GM21737 (cell line): ENCODE data around the gene BAIAP2L2.
"Not testable (repeated sequence)": the region's sequence is repeated elsewhere in the genome, so short reads cannot be mapped to it uniquely, and the experiment has no call there.

Source experiments
- ATAC-seq: cut with Tn5 transposase; IDR thresholded peaks from one replicate; pipeline ENCODE4 v1.9.1; 2021; ENCODE audit warnings: mild to moderate bottlenecking, moderate library complexity; ENCODE audit not compliant: unreplicated experiment

The BAIAP2L2 gene, protein sequence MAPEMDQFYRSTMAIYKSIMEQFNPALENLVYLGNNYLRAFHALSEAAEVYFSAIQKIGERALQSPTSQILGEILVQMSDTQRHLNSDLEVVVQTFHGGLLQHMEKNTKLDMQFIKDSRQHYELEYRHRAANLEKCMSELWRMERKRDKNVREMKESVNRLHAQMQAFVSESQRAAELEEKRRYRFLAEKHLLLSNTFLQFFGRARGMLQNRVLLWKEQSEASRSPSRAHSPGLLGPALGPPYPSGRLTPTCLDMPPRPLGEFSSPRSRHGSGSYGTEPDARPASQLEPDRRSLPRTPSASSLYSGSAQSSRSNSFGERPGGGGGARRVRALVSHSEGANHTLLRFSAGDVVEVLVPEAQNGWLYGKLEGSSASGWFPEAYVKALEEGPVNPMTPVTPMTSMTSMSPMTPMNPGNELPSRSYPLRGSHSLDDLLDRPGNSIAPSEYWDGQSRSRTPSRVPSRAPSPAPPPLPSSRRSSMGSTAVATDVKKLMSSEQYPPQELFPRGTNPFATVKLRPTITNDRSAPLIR

GRCh38 chr22:38110008-38110862 lies at the start of gene BAIAP2L2:
TSS of gene BAIAP2L2 (minus strand) at chr22:38110684. CDS start at chr22:38110525, 159 bp downstream.
- ATAC-seq = no peak

- ATAC-seq = no peak
These were observed 45.2 kb upstream of the BAIAP2L2 start for GRCh38 chr22:38155703-38156102.

GRCh38 chr22:38154563-38154915 lies 44.1 kb upstream of the BAIAP2L2 start:
- ATAC-seq = not testable (repeated sequence)

- no peak for ATAC-seq
These were observed 43.5 kb upstream of the BAIAP2L2 start for GRCh38 chr22:38153821-38154562.

GRCh38 chr22:38151126-38151500 lies 40.6 kb upstream of the BAIAP2L2 start:
- no peak for ATAC-seq

DNA sequence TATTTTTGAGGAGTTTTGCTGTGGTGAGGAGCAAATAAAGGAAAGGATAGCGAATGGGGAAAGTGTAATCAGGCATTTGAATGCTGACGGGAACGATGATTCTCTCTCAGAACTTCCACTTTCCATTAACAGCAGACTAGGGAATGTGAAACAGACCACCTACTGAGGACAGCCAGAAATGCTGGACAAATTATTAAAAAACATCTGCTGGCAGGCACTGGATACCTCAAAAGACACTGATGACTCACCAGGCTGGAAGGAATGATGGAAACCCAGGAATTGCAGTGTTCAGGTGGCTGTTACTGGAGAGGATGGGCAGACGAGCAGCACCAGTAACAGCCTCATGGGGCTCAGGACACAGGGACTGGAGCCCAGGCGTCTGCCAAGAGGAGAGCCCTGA lies 37.8 kb upstream of the BAIAP2L2 start:
- ATAC-seq = no peak

GRCh38 chr22:38146166-38146565 lies 35.7 kb upstream of the BAIAP2L2 start:
- ATAC-seq = not testable (repeated sequence)

DNA sequence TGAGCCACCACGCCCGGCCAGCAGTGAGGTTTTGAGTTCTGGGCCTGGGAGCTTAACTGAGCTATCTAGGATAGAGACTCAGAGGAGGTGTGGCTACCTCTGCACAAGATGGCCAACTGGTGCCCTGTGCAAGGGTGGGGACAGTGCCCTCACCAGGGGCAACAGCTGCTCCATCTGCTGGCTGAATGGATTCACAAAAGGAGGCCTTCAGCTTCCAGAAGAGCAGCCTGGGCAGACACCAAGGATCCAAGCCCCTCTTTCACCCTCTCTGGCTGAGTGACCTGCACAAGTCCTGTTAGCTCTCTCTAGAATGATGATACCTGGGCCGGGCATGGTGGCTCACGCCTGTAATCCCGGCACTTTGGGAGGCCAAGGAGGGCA lies 33.5 kb upstream of the BAIAP2L2 start:
- no peak for ATAC-seq

DNA sequence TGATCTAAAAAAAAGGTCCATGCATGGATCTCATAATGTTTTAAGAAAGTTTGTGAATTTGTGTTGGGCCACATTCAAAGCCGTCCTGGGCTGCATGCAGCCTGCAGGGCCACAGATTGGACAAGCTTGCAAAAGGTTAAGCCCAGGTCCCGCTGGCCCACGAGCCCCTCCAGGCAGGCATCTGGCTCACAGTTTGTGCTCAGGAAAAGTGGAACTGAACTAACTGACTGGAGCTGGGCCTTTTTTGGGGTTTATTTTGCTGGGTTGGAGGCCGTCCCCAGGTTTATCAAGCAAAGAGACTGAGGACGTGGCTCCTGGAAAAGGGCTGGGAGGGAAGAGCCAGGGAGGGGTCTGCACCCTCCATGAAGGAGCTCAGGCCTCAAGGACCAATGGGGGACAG lies 32.1 kb upstream of the BAIAP2L2 start:
- no peak for ATAC-seq

GRCh38 chr22:38141217-38141973 lies 30.9 kb upstream of the BAIAP2L2 start:
- no peak for ATAC-seq

GRCh38 chr22:38139901-38140300 lies 29.4 kb upstream of the BAIAP2L2 start:
- no peak for ATAC-seq

DNA sequence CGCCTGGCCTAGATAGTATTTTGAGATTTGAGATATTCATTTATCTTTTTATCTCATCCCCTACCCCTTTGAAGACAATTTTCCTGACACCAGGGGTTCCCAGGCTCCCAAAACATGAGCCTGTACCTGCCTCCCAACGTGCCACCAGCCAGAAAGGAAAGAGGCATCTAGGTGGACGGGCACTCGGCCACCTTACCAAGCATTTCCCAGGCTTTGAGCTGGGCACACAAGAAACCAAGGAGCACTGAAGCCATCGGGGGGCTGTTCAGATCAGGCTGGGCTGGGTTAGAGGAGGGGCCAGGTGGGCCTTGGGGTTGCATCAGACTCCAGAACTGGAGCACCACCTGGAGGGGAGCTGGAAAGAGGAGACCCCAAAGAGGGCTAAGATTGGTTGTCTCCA lies 28.5 kb upstream of the BAIAP2L2 start:
- ATAC-seq = no peak

DNA sequence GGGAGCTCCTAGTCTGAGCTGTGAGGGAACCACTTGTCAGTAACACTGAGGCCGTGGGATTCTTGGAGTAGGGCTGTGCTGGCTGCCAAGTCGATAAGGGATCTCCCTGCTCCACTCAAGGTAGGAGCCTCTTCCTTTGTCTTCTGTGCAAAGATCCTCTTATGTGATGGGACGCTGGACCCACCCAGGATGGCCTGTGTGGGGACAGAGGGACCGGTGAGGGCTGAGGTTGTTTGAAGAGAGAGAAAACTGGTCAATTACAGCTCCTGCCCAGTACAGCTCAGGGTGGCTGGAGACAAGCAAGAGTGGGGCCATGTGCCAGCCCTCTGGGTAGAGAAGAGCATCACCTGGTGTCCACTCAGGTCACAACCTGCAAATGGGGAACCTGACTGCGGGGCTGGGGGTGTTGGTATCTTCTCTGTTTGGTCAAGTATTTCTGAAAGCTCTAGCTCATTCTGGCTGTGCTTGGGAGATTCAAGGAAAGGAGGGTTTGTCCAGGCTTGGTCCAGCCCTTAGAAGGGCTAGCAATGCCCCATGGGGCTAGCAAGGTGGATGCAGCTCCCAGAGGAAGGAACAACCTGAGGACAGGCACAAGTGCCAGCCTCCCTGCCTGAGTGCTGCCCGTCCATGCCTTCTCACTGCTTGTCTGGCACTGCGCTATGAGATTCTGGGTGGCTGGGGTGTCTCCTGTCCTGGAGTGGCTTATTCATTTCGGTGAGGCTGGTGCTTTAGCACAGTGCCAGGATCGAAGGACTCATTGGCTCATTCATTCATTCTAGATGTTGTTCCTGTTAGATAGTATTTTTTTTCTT lies 27.6 kb upstream of the BAIAP2L2 start:
- ATAC-seq = no peak

- no peak for ATAC-seq
These were observed 26.1 kb upstream of the BAIAP2L2 start for GRCh38 chr22:38136607-38137006.

- ATAC-seq = no peak
These were observed 24.7 kb upstream of the BAIAP2L2 start for GRCh38 chr22:38135133-38135706.

DNA sequence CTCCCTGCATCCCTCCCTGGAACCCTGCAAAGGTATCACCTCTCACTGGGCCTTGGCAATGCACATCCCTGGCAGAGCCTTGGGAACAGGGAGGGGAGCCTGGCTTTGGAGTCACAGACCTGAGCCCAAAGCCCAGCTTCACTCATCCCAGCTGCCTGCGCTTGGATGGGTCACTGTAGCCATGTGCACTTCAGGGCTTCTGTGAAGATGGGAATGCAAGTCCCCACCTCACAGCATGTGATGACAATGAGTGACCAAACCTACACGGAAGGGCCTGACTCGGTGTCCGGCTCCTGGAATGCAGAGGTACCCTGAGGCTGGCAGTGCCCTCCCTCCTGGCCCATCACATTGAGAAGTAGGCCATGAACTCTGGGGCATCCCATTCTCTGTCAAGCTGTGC lies 22.8 kb upstream of the BAIAP2L2 start:
- no peak for ATAC-seq

GRCh38 chr22:38132794-38133193 lies 22.3 kb upstream of the BAIAP2L2 start:
- no peak for ATAC-seq

DNA sequence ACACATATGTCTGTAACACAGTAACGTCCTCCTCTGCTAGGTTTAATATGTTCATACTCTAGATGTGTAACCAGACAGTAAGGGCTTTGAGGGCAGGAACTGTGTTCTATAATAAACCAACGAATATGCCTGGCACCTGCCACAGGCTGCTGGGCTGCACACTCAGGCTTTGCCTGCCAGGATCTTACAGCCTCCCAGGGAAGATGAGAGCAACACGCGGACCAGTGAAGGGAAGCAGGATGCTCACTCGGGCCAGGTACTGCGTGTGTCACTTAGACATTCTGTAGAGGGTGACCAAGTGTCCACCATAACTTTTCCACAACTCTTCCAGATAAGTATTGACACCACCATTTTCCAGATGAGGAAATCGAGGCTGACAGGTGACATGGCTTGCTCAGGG lies 21.7 kb upstream of the BAIAP2L2 start:
- no peak for ATAC-seq

GRCh38 chr22:38131399-38131798 lies 20.9 kb upstream of the BAIAP2L2 start:
- no peak for ATAC-seq
